ENCODE results near the gene TRAPPC6A.

DNA sequence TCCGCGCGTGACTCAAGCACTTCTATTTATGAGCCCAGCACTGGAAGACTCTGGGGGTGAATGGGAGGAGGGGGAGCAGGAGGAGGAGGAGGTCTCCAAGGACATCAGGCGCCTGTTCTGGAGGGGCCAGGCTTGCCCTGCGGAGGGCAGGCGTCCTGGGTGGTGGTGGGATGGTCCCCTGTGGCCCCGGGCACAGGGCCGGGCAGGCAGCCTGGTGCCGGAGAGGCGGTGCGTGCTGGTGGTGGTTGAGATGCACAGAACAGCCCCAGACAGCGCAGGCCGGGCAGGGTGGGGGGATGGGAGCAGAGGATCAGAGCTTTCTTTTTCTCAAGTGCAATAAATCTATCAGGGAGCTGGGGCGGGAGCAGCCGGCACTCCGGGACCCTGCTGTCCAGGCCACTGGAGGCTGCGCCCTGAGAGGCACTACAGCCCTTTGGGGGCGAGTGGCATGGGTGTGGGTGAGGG, 31.3 kb downstream of the TRAPPC6A start:
- TF ChIP-seq POLR2AphosphoS5 (IDR thresholded peaks at IDR 0.05) = no peak
- TF ChIP-seq CTCF (IDR thresholded peaks at IDR 0.05) = no peak
- TF ChIP-seq POLR2A (IDR thresholded peaks at IDR 0.05) = no peak
- no peak for TF ChIP-seq EP300 (IDR thresholded peaks at IDR 0.05)

All from suprapubic skin (tissue), 4 donors.